Suprapubic skin (tissue), 4 donors: ENCODE results near the gene SIN3A.

Experiments
- CTCF ChIP-seq, 2 donors: fragments of 200-600 bp in 1 of 2; fragments of 450-650 bp in 1 of 2; sonication (generic) in 1 of 2; IDR thresholded peaks; one replicate each; pipeline ENCODE4 v1.5.1; 2016 to 2019; ENCODE audit warnings: antibody characterized with exemption in 2 of 2, mild to moderate bottlenecking in 1 of 2, moderate library complexity in 1 of 2
- POLR2A ChIP-seq, 2 donors: fragments of 450-650 bp; IDR thresholded peaks; one replicate each; pipeline ENCODE4 v1.6.1; 2017; ENCODE audit warnings: antibody characterized with exemption in 2 of 2, mild to moderate bottlenecking in 2 of 2, moderate library complexity in 2 of 2
- POLR2AphosphoS5 ChIP-seq, 3 donors: sonication (generic); formaldehyde crosslinking; IDR thresholded peaks; one replicate each; pipeline ENCODE4 v1.6.1; 2017; ENCODE audit warnings: antibody characterized with exemption in 3 of 3

GRCh38 chr15:75431682-75432081, 19.8 kb downstream of the SIN3A start:
- no peak for TF ChIP-seq CTCF (IDR thresholded peaks at IDR 0.05)
- TF ChIP-seq POLR2AphosphoS5 (IDR thresholded peaks at IDR 0.05), result no peak
- no peak for TF ChIP-seq POLR2A (IDR thresholded peaks at IDR 0.05)
